HG02642 (cell line): Measurements from ENCODE around the gene CAPZA1.

Source experiments
- ATAC-seq: cut with Tn5 transposase; IDR thresholded peaks from one replicate; pipeline ENCODE4 v1.9.1; 2021; ENCODE audit warnings: mild to moderate bottlenecking; ENCODE audit not compliant: unreplicated experiment, poor library complexity

CAPZA1 gene

DNA sequence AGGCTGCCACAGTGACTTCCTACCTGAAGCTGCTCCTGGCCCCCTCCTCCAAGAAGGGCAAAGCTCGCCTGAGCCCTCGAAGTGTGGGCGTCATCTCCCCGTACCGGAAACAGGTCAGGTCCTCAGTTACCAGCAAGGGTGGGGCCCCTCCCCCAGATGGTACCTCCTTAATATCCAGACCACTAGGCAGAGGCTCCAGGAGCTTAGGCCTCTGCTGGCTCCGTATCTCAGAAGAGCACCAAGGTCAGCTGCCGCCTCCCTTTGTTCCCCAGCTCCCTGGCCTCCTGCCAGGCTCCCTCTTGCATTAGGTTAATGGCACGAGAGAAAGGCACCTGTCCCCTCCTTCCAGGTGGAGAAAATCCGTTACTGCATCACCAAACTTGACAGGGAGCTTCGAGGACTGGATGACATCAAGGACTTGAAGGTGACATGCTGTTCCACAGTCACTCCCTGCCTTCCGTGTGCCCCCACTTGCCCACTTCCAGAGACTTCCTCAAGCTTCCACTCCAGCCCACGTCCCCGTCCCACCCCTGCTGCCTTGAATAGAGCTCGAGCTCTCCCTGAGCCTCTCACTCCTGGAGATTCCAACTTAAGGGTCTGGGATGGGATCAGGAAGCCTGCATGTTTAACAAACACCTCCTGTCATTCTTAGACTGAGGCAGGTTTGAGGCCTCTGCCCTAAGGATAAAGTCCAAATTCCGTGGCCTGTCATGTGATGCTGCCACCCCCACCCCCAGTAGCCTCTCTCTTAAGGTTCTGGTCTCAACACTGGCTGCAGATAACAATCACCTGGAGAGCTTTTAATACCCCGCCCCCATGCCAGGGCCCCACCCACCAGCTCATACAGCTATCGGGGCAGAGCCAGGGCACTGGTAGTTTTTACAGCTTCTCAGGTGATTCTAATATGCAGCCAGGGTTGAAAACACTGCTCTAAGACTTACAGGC lies 79.0 kb downstream of the CAPZA1 start:
- no peak for ATAC-seq

- ATAC-seq = no peak
Measured at GRCh38 chr1:112699425-112700144, 80.0 kb downstream of the CAPZA1 start.

DNA sequence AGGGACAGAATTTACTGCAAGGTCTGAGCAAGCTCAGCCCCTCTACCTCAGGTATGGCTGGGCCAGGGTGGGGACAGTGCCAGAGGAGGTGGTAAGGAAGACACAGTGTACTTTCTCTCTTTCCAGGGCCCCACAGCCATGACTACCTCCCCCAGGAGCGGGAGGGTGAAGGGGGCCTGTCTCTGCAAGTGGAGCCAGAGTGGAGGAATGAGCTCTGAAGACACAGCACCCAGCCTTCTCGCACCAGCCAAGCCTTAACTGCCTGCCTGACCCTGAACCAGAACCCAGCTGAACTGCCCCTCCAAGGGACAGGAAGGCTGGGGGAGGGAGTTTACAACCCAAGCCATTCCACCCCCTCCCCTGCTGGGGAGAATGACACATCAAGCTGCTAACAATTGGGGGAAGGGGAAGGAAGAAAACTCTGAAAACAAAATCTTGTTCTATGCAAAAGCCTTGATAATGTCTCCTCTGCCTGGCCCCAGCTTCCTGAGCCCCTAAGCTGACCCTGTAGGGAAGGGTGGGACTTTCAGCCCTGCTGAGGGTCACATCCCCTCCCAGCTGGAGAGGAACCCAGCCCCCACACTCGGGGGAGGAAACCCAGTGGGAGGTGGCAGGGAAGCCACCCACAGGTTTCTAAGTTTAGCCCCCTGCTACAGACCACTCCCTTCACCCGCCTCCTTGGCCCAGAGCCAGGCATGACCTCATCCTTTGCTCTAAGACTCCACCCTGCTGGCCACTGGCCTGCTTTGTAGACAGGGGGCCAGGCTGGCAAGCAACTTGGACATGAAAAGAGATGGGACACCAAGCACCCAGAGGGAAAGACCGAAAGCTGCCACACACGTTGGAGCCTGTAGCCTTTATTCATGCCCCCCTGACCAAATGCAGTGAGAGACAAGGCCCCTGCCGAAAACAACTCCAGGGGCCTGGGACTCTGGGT lies 80.9 kb downstream of the CAPZA1 start:
- peak; percentile 40 for ATAC-seq

GRCh38 chr1:112701227-112702066 lies 81.8 kb downstream of the CAPZA1 start:
- ATAC-seq = no peak

GRCh38 chr1:112702067-112702395 lies 82.4 kb downstream of the CAPZA1 start:
- ATAC-seq = no peak

DNA sequence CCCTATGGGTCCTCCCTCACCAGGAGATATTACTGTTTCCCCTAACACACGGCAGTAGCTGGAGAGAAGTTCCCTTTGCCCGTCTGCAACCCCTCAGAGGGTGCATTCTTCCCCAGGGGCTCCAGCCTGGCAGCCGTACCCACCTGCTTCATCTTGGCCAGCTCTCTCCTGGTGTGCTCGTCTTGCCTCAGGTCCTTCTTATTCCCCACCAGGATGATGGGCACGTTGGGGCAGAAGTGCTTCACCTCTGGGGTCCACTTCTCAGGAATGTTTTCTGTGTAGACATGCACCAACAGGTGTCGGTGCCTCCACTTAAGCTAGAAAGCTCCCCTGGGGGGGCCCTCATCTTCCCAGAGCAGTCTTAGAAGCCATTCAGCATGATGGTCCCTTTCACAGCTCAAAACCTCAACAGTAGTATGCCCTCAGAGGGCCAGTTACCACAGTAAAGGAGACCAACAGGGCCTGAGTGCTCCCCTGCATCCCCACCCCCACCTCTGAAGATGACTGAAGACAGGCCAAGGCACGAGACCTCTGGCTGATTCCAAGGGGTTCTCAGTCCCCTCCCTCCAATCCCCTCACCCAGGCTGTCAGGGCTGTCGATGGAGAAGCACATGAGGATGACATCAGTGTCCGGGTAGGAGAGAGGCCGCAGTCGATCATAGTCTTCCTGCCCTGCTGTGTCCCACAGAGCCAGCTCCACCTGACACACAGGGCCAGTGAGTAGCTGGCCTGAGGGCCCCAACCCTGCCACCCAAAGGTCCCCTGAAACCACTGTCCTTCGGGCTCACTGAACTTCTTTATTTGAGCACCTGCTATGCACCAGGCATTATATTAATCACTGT lies 83.0 kb downstream of the CAPZA1 start:
- ATAC-seq = no peak

GRCh38 chr1:112703706-112704105 lies 84.1 kb downstream of the CAPZA1 start:
- ATAC-seq = no peak

DNA sequence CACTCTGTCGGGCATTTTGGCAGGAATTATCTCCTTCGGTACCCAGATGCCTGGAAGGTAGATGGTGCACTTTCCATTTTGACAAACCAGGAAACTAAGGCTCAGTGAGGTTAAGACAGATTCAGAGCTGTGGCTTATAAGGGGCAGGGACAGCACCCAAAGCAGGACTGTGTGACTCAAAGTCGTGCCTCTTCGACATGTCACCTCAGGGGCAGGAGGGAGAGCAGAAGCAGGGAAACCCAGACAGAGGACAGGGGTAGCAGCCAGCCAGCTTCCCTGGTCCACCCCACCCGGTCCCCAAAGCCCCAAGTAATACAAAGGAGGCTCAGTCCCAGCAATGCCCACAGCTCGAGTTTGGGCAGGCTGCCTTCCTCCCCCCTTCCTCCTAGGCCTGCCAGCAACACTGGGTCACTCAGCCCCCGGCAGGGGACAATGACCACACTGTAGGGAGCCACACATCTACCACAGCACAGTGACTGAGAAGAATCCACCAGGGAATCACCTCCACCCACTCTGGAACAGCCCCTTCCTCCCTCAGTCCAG lies 84.8 kb downstream of the CAPZA1 start:
- ATAC-seq = no peak

DNA sequence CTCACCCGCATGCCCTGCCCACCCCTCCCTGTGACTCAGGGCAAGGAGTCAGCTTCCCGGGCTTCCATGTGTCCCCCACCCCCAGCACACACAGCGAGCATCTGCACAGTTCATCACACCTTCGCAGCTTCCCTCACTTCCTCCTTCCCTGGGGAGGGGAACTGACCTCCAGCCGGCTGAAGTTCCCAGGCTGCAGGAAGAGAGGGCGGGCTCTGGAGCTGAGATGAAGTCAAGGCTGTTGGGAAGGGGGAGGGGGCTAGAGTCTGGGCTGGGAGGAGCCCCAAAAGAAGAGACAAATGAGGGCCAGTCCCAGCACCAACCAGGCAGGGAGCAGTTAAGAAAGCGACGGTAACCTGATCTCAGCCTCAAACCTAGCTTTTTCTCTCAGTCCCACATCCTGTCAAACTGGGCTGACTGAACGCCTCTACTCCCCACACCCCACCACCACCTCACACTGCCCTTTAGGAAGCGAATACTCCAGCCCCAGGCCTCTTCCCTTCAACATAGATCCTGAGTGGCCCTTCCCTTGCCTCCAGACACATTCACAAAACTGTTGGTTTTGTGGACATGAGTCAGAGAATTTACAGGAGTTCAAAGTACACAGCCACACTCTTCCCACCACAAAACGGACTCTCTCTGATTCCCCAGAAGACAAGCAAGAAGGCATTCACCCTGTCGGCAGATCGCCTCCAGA lies 85.4 kb downstream of the CAPZA1 start:
- ATAC-seq = peak; percentile 59

GRCh38 chr1:112706505-112707220 lies 87.0 kb downstream of the CAPZA1 start, which contains the start of gene RHOC:
Gene RHOC, minus strand, starts transcription at chr1:112707127. Its CDS starts 3,328 bp downstream, at chr1:112703799.
- peak; percentile 76 for ATAC-seq

DNA sequence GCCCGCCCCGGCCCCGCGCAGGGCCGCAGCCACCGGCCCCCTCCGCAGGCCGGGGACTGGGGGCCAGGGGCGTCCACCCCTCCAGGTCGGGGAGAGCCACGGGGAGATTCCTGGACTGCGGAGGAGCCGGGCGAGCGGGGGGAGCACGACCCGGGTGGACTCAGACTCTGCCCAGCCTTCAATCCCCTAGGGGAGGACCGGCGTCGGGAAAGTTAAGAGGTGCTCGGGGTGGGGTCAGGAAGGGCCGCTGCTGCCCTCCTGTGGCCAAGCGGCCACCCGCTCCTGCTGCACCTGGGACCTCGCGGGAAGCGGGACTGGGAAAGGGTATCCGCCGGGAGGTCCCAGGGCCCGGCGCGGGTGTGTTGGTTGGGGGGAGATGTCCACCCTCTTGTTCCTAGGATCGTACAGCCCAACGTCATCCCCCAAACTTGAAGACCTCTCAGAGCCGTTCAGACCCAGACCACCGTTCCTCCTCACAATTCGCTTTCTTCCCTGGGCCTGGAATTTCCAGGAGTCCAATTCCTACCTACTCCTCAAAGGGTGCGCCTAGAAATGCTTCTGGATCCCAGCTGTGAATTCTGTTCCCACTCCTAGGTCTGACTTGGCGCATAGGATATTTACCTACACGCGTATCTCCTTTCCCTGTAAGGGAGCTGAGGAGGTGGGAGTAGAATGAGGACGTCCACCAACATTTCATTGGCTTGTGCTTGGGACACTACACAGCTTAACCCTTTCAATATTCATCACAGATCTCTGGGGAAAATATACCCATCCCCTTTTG lies 87.8 kb downstream of the CAPZA1 start:
- peak; percentile 75 for ATAC-seq

DNA sequence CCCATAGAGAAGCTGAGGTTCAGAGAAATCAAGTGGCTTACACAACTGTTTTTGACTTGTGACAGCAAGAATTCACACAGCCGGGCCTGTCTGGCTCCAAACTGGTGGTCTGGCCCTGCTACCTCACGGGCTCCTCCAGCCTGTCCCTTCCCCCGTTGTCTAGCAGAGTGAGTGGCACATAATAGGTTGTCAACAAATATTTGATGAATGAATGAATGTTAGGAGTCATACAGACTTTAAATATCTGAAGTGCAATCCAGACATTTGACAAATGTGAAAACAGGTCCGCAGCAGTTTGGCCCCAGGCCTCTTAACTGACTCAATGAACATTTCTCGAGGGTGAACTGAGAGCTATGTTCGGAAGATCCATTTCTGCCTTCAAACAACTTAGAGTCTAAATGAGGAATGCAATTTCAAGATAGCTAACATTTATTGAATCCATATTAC lies 88.4 kb downstream of the CAPZA1 start:
- ATAC-seq = no peak

- ATAC-seq = no peak
Measured at GRCh38 chr1:112708489-112708888, 88.9 kb downstream of the CAPZA1 start.

DNA sequence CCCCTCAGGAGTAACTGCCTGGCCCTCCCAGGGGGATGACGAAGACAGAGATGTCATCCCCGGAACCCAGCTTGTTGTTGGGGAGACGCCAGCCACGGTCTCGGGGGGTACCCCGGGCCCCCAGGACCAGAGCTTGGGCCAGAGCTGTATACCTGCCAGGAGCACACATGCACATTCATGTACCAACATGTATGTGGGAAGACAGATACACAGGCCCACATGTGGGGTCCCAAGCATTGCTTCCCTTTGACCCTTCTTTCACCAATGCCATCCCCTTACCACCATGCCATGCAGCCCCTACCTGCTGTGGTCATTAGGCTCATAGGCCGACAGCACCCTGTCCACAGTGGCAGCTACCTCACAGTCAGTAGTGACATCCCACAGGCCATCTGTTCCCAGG lies 90.5 kb downstream of the CAPZA1 start:
- ATAC-seq = no peak

DNA sequence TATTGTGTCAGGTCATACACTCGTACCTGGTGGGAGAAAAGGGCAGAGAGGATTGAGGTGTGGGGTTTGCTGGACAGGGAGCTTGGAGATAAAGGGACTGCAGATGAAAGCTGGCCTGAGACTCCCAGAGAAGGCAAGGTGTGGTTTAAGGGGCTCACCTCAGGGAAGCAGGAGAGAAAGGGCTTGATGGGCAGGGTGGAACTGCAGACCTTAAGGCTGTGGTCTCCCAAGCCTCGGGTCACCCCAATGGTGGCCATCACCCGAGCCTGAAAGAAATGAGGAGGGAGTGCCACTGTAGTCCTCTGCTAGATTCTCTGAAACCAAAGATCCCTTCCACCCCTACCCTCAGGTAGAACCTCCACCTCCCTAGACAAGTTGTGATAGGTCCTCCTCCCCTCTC lies 91.0 kb downstream of the CAPZA1 start:
- ATAC-seq = no peak

DNA sequence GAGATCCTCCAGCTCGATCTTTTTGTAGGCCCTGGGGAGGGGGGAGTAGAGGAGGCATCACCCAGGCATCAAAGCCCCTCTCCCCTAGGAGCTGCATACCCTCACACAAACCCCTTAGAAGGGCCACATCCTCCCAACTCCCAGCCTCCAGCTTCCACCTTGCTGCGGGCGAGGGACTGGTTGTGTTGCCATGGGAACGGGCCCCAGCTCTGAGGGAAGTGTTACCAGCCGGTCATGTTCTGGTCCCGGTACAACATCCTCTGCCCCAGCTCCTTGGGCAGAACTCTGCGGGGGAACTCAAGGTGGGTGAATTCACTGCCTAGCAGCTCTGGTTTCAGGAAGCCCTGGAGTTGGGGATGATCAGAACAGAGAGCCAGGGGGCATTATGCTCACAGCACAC lies 91.4 kb downstream of the CAPZA1 start:
- ATAC-seq = no peak
